Fibroblast of lung (primary cell): ENCODE data around the gene RASGRF2.

ENCODE experiments used
- EZH2 ChIP-seq: IDR thresholded peaks from 2 replicates; pipeline ENCODE4 v1.5.1; 2012; ENCODE audit warnings: low read length, control low read depth, mild to moderate bottlenecking; ENCODE audit errors: missing control alignments
- TF ChIP-seq, protein P1 (sequence below), 2 donors: IDR thresholded peaks in 1 of 2; conservative IDR thresholded peaks in 1 of 2; 1 replicate in 1 of 2; 2 replicates in 1 of 2; pipeline ENCODE4 v1.5.1; 2011 to 2012; ENCODE audit warnings: low read length in 2 of 2, control low read depth in 1 of 2, inconsistent platforms in 1 of 2, low read depth in 1 of 2, mild to moderate bottlenecking in 1 of 2

DNA sequence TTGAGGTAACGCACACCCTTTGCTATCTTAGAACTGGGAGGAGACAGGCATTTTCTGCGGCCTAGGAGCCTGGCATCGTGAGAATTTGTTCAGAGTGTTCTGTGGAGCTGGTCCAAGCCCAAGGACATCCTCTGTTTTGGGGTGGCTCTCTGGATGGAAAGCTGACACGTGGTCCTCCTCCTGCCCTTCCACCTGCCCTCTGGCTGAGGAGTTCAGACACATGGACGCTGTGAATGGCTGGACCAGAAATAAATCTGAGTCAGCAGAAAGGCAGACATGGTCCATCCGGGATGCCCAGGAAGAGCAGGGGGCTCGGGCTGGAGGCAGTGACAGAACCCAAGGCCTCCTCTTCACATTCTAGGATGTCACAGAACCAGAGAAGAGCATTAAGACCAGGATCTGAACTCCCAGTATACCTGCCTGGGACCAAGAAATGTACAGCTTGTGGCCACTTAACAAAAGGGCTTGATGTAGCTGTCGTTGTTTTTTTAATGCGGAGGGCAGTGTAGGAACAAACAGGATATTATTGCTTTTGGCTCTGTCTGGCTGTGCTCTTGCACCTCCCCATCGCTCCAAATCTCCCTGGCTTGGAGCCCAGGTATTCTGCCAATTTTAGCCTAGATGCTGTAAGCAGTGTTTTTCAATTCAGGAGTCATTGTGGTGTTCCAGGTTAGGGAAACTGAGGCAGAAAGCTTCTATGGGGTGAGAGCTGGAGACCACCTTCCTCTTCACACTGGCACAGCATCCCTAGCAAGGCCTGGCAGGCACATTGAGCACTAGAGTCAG lies 275.3 kb downstream of the RASGRF2 start:
- TF ChIP-seq, protein P1, sequence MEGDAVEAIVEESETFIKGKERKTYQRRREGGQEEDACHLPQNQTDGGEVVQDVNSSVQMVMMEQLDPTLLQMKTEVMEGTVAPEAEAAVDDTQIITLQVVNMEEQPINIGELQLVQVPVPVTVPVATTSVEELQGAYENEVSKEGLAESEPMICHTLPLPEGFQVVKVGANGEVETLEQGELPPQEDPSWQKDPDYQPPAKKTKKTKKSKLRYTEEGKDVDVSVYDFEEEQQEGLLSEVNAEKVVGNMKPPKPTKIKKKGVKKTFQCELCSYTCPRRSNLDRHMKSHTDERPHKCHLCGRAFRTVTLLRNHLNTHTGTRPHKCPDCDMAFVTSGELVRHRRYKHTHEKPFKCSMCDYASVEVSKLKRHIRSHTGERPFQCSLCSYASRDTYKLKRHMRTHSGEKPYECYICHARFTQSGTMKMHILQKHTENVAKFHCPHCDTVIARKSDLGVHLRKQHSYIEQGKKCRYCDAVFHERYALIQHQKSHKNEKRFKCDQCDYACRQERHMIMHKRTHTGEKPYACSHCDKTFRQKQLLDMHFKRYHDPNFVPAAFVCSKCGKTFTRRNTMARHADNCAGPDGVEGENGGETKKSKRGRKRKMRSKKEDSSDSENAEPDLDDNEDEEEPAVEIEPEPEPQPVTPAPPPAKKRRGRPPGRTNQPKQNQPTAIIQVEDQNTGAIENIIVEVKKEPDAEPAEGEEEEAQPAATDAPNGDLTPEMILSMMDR (conservative IDR thresholded peaks at IDR 0.05 in 1 of 2, IDR thresholded peaks at IDR 0.05 in 1 of 2; ENCODE audit: low read depth in 1 of 2, low read length in 2 of 2): no peak
- no peak for TF ChIP-seq EZH2
